ENCODE data around the gene HELZ2. TPM values are rescaled to one million over a fixed set of nuclear protein-coding genes. Genes with fewer than 3 reads are reported as not detected.

Gene HELZ2
- total RNA-seq, 1 donor from 2014 or later: 31.4 TPM

DNA sequence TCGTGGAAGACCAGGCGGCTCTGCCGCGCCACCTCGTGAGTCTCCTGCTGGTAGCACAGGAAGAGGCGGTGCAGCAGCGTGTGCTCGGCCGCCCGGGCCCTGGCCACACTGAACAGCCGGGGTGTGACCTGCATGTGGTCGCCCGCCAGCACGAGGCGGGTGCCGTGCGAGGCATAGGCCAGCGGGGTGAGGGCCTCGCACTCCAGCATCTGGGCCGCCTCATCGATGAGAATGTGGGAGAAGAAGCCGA is 7.0 kb downstream of the HELZ2 start:
- intact Hi-C loops (cut with DNase I): no loop called here
- DNase-seq (ENCODE audit: extremely low spot score in 2 of 2): no peak
- TF ChIP-seq CTCF (IDR thresholded peaks at IDR 0.05) (no peak), POLR2A (IDR thresholded peaks at IDR 0.05) (no peak), POLR2AphosphoS5 (IDR thresholded peaks at IDR 0.05; ENCODE audit: insufficient read depth in 1 of 2, low read depth in 1 of 2) (no peak)
- Histone ChIP-seq H3K27me3 (no peaks in the 10 kb centered on the region), H3K4me1 (no peaks in the 10 kb centered on the region), H3K4me3 (no peak overlapping the region), H3K36me3 (peaks cover 0 to 23% of the 10 kb centered on the region in 2 donors), H3K27ac (no peak overlapping the region), H3K9me3 (no peaks in the 10 kb centered on the region)

- no peaks in the 10 kb centered on the region for H3K4me1 ChIP-seq
- TF ChIP-seq CTCF (IDR thresholded peaks at IDR 0.05): no peak
- TF ChIP-seq POLR2AphosphoS5 (IDR thresholded peaks at IDR 0.05; ENCODE audit: insufficient read depth in 1 of 2, low read depth in 1 of 2): no peak
- no peak for TF ChIP-seq POLR2A (IDR thresholded peaks at IDR 0.05)
- H3K27ac ChIP-seq: no peak overlapping the region
- H3K4me3 ChIP-seq: no peak overlapping the region
- H3K36me3 ChIP-seq: peaks cover 0 to 28% of the 10 kb centered on the region in 2 donors
- intact Hi-C loops (cut with DNase I): no loop called here
- no peaks in the 10 kb centered on the region for H3K27me3 ChIP-seq
- DNase-seq (ENCODE audit: extremely low spot score in 2 of 2): no peak
- no peaks in the 10 kb centered on the region for H3K9me3 ChIP-seq
These were observed 7.5 kb downstream of the HELZ2 start for GRCh38 chr20:63566395-63567135.

- intact Hi-C loops (cut with DNase I): no loop called here
- no peak for DNase-seq (ENCODE audit: extremely low spot score in 2 of 2)
- no peaks in the 10 kb centered on the region for H3K4me1 ChIP-seq
- no peak overlapping the region for H3K4me3 ChIP-seq
- H3K27ac ChIP-seq: no peak overlapping the region
- no peak for TF ChIP-seq POLR2A (IDR thresholded peaks at IDR 0.05)
- TF ChIP-seq CTCF (IDR thresholded peaks at IDR 0.05): no peak
- no peak for TF ChIP-seq POLR2AphosphoS5 (IDR thresholded peaks at IDR 0.05; ENCODE audit: insufficient read depth in 1 of 2, low read depth in 1 of 2)
- no peaks in the 10 kb centered on the region for H3K9me3 ChIP-seq
- no peaks in the 10 kb centered on the region for H3K27me3 ChIP-seq
- peaks cover 0 to 36% of the 10 kb centered on the region in 2 donors for H3K36me3 ChIP-seq
These were observed 8.2 kb downstream of the HELZ2 start for GRCh38 chr20:63565699-63566335.

- H3K36me3 ChIP-seq: peaks cover 0 to 42% of the 10 kb centered on the region in 2 donors
- TF ChIP-seq POLR2AphosphoS5 (IDR thresholded peaks at IDR 0.05; ENCODE audit: insufficient read depth in 1 of 2, low read depth in 1 of 2) (no peak), POLR2A (IDR thresholded peaks at IDR 0.05) (no peak), CTCF (IDR thresholded peaks at IDR 0.05) (no peak)
These were observed 8.9 kb downstream of the HELZ2 start for GRCh38 chr20:63565021-63565698.

More at GRCh38 chr20:63565021-63565698, 8.9 kb downstream of the HELZ2 start:
- intact Hi-C loops (cut with DNase I): no loop called here
- Histone ChIP-seq H3K9me3 (no peaks in the 10 kb centered on the region), H3K4me1 (no peaks in the 10 kb centered on the region), H3K27ac (no peak overlapping the region), H3K4me3 (no peak overlapping the region), H3K27me3 (no peaks in the 10 kb centered on the region)
- DNase-seq (ENCODE audit: extremely low spot score in 2 of 2): no peak

All from vagina (tissue), 2 donors.